ENCODE data around the gene ADSS1. TPM values are rescaled to one million over a fixed set of nuclear protein-coding genes. Genes with fewer than 3 reads are reported as not detected.

ADSS1 gene
- total RNA-seq, 2 donors from 2014 or later, result 18.3 to 44.4 TPM

GRCh38 chr14:104721505-104722431 lies 2.3 kb upstream of the ADSS1 start:
- Histone ChIP-seq H3K4me3 (no peak overlapping the region), H3K36me3 (no peaks in the 10 kb centered on the region), H3K27ac (no peak overlapping the region), H3K9me3 (no peaks in the 10 kb centered on the region), H3K4me1 (replicated peaks) (no peaks in the 10 kb centered on the region), H3K27me3 (replicated peaks; ENCODE audit: insufficient read depth) (no peaks in the 10 kb centered on the region)
- 77% methylated on average over 17 of the region's 18 CpGs for WGBS
- intact Hi-C loops (cut with DNase I), result no loop called here
- TF ChIP-seq POLR2AphosphoS5 (IDR thresholded peaks at IDR 0.05), result no peak
- TF ChIP-seq, protein P1, sequence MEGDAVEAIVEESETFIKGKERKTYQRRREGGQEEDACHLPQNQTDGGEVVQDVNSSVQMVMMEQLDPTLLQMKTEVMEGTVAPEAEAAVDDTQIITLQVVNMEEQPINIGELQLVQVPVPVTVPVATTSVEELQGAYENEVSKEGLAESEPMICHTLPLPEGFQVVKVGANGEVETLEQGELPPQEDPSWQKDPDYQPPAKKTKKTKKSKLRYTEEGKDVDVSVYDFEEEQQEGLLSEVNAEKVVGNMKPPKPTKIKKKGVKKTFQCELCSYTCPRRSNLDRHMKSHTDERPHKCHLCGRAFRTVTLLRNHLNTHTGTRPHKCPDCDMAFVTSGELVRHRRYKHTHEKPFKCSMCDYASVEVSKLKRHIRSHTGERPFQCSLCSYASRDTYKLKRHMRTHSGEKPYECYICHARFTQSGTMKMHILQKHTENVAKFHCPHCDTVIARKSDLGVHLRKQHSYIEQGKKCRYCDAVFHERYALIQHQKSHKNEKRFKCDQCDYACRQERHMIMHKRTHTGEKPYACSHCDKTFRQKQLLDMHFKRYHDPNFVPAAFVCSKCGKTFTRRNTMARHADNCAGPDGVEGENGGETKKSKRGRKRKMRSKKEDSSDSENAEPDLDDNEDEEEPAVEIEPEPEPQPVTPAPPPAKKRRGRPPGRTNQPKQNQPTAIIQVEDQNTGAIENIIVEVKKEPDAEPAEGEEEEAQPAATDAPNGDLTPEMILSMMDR (IDR thresholded peaks at IDR 0.05), result no peak
- no peak for TF ChIP-seq POLR2A (IDR thresholded peaks at IDR 0.05)
- no peak for DNase-seq (ENCODE audit: low spot score)

GRCh38 chr14:104722938-104723650 lies 935 bp upstream of the ADSS1 start:
- H3K9me3 ChIP-seq, result no peaks in the 10 kb centered on the region

DNA sequence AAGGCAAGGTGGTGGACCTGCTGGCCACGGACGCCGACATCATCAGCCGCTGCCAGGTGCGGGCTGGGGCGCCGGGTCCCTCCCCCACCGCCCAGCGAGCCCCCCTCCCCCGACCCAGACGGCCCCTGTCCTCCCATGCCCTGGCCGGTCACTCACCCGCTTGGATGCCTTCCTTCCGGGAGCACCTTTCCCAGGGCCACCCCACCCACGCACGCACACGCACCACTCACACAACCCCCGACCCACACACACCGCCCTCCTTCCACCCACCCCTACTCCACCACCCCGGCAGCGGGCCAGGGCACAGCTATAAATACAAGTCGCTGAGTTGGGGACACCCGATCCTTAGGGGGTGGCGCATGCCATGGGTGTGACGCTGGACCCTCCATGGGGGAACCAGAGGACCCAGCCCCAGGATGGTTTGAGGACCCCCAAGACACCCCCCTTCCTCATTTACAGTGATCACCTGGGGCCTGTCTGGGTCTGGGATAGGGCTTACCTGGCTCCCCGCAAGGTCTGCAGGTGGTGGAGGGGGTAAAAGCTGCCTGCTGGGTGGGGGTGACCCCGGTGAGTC lies 465 bp downstream of the ADSS1 start:
- intact Hi-C loops (cut with DNase I), result no loop called here
- Histone ChIP-seq H3K36me3 (no peaks in the 10 kb centered on the region), H3K27ac (peak overlapping the region; percentile 40 to 56), H3K9me3 (no peaks in the 10 kb centered on the region), H3K4me1 (replicated peaks) (no peaks in the 10 kb centered on the region), H3K27me3 (replicated peaks; ENCODE audit: insufficient read depth) (no peaks in the 10 kb centered on the region), H3K4me3 (peak overlapping the region; percentile 67 to 73)
- no peak for DNase-seq (ENCODE audit: low spot score)
- TF ChIP-seq POLR2A (IDR thresholded peaks at IDR 0.05), result no peak
- 6% methylated on average over 26 of the region's 27 CpGs for WGBS

More at GRCh38 chr14:104722938-104723650, 935 bp upstream of the ADSS1 start:
- Histone ChIP-seq H3K36me3 (no peaks in the 10 kb centered on the region), H3K27ac (peak overlapping the region in 1 of 2 donors; percentile 40), H3K4me3 (peak overlapping the region; percentile 67 to 73), H3K27me3 (replicated peaks; ENCODE audit: insufficient read depth) (no peaks in the 10 kb centered on the region), H3K4me1 (replicated peaks) (no peaks in the 10 kb centered on the region)
- no peak for DNase-seq (ENCODE audit: low spot score)
- WGBS, result 63% methylated on average over 23 of the region's 26 CpGs
- intact Hi-C loops (cut with DNase I), result no loop called here
- TF ChIP-seq, protein P1 (IDR thresholded peaks at IDR 0.05), result no peak
- TF ChIP-seq POLR2A (IDR thresholded peaks at IDR 0.05), result no peak
- TF ChIP-seq POLR2AphosphoS5 (IDR thresholded peaks at IDR 0.05), result no peak

DNA sequence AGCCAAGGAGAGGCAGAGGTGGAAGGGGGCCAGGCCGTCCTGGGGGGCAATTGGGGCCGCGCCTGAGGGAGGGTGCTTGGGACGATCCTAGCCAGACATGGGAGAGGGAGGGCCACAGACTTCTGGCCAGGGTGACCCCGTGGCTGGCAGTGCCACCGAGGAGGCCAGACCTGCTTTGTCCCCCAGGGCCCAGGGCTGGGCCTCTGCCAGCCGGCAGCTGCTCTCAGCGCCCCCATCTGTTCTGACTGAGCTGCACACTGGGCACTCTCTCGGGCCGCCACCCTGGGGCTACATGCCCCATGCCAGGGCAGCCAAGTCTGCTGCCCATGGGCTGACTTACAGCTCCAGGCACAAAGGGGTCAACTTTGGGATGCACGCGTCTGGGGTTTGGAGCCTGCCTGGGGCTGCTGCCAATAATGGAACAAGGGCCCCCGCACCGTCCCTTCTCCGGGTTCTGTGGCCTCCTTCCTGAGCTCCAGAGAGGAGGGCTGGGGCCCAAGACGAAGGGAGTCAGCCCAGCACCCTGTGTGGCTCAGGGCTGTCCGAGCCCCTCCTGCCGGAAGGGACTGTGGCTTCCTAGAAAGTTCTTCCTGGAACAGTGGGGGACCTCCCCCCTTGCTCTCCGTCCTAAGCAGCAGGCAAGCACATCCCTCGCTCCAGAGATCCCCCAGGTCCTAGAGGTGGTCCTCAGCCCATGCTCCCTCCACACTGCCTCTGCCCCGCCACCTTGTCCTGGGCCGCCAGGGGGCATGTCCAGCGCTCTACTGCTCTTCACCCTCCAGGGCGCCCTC lies 1.1 kb downstream of the ADSS1 start:
- WGBS, result 41% methylated on average over 19 of the region's 24 CpGs
- Histone ChIP-seq H3K36me3 (no peaks in the 10 kb centered on the region), H3K9me3 (no peaks in the 10 kb centered on the region), H3K4me1 (replicated peaks) (no peaks in the 10 kb centered on the region), H3K27ac (peak overlapping the region in 1 of 2 donors; percentile 56), H3K27me3 (replicated peaks; ENCODE audit: insufficient read depth) (no peaks in the 10 kb centered on the region), H3K4me3 (peak overlapping the region; percentile 67 to 73)
- no peak for DNase-seq (ENCODE audit: low spot score)
- intact Hi-C loops (cut with DNase I), result no loop called here
- TF ChIP-seq, protein P1 (IDR thresholded peaks at IDR 0.05), result no peak
- TF ChIP-seq POLR2AphosphoS5 (IDR thresholded peaks at IDR 0.05) (no peak), POLR2A (IDR thresholded peaks at IDR 0.05) (no peak)
